Progenitor cell of endocrine pancreas (in vitro differentiated cells): ENCODE results near the gene ADAP1. TPM values are rescaled to one million over a fixed set of nuclear protein-coding genes. Genes with fewer than 3 reads are reported as not detected.

Experiments
- DNase-seq: peaks from one replicate; pipeline ENCODE4 v3.0.0; 2021; ENCODE audit warnings: low spot score; ENCODE audit not compliant: unreplicated experiment
- H3K27ac Mint-ChIP-seq: 2 replicates; pipeline ENCODE4 v1.8.0; 2021; ENCODE audit warnings: mild to moderate bottlenecking, moderate library complexity, mixed read lengths
- H3K27me3 Mint-ChIP-seq: 2 replicates; pipeline ENCODE4 v1.8.0; 2021; ENCODE audit warnings: mixed read lengths
- H3K36me3 Mint-ChIP-seq: 2 replicates; pipeline ENCODE4 v1.8.0; 2022; ENCODE audit warnings: mixed read lengths; ENCODE audit not compliant: insufficient read depth
- H3K4me1 Mint-ChIP-seq: 2 replicates; pipeline ENCODE4 v1.8.0; 2021; ENCODE audit warnings: low read depth, mixed read lengths
- H3K4me3 Mint-ChIP-seq: 2 replicates; pipeline ENCODE4 v1.8.0; 2021; ENCODE audit warnings: low read depth, mild to moderate bottlenecking, moderate library complexity, mixed read lengths
- H3K9me3 Mint-ChIP-seq: 2 replicates; pipeline ENCODE4 v1.8.0; 2021; ENCODE audit warnings: low read depth, mixed read lengths
- total RNA-seq: library from RNA; stranded (reverse); gene quantifications from 2 replicates; pipeline ENCODE4 v1.2.1, GENCODE V29; 2021
- TF ChIP-seq, protein P1 (sequence below): fragments of 200-600 bp; sonication (generic); IDR thresholded peaks from one replicate; pipeline ENCODE4 v1.5.0; 2021; ENCODE audit warnings: antibody characterized with exemption, mild to moderate bottlenecking; ENCODE audit not compliant: unreplicated experiment

ADAP1 gene
- total RNA-seq, 1 donor from 2014 or later: 10.3 TPM

DNA sequence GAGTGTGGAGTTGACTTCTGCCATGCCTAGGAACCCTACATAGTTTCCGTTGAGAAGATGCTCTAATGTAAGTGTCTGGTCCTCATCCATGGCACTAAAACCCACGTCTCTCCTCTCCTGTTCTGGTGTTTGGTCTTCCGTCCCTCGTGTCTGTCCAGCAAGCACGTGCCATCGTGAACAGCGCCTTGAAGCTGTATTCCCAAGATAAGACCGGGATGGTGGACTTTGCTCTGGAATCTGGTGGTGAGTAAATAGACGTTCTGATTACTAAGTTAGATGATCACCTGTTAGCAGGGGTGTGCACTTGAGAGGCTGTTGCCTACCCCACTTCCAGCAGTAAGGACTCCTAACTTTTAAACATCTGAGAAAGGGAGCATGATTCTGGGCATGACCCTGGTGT, 93.3 kb downstream of the ADAP1 start:
- Mint-ChIP-seq H3K27me3 (no peaks in the 10 kb centered on the region), H3K9me3 (peaks cover 3% of the 10 kb centered on the region), H3K4me1 (peaks cover 5% of the 10 kb centered on the region), H3K4me3 (no peak overlapping the region), H3K27ac (no peak overlapping the region), H3K36me3 (peaks cover 53% of the 10 kb centered on the region)
- no peak for DNase-seq
- TF ChIP-seq, protein P1, sequence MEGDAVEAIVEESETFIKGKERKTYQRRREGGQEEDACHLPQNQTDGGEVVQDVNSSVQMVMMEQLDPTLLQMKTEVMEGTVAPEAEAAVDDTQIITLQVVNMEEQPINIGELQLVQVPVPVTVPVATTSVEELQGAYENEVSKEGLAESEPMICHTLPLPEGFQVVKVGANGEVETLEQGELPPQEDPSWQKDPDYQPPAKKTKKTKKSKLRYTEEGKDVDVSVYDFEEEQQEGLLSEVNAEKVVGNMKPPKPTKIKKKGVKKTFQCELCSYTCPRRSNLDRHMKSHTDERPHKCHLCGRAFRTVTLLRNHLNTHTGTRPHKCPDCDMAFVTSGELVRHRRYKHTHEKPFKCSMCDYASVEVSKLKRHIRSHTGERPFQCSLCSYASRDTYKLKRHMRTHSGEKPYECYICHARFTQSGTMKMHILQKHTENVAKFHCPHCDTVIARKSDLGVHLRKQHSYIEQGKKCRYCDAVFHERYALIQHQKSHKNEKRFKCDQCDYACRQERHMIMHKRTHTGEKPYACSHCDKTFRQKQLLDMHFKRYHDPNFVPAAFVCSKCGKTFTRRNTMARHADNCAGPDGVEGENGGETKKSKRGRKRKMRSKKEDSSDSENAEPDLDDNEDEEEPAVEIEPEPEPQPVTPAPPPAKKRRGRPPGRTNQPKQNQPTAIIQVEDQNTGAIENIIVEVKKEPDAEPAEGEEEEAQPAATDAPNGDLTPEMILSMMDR: no peak

DNA sequence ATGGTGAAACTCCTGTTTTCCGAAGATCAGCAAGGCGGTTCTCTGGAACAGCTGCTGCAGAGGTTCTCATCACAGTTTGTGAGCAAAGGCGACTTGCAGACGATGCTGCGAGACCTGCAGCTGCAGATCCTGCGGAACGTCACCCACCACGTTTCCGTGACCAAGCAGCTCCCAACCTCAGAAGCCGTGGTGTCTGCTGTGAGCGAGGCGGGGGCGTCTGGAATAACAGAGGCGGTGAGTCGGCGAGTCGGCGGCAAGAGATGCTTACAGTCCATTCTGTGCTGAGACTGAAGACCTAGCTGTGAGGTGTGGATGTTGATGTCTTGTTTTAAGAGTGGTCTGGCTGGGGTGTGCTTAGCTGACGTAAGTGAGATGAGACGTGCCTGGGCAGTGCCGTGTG, 94.3 kb downstream of the ADAP1 start:
- H3K4me1 Mint-ChIP-seq: peaks cover 5% of the 10 kb centered on the region
- H3K27me3 Mint-ChIP-seq: no peaks in the 10 kb centered on the region
- TF ChIP-seq, protein P1: no peak
- no peak overlapping the region for H3K27ac Mint-ChIP-seq
- DNase-seq: no peak
- H3K9me3 Mint-ChIP-seq: peaks cover 3% of the 10 kb centered on the region
- no peak overlapping the region for H3K4me3 Mint-ChIP-seq
- H3K36me3 Mint-ChIP-seq: peaks cover 52% of the 10 kb centered on the region

DNA sequence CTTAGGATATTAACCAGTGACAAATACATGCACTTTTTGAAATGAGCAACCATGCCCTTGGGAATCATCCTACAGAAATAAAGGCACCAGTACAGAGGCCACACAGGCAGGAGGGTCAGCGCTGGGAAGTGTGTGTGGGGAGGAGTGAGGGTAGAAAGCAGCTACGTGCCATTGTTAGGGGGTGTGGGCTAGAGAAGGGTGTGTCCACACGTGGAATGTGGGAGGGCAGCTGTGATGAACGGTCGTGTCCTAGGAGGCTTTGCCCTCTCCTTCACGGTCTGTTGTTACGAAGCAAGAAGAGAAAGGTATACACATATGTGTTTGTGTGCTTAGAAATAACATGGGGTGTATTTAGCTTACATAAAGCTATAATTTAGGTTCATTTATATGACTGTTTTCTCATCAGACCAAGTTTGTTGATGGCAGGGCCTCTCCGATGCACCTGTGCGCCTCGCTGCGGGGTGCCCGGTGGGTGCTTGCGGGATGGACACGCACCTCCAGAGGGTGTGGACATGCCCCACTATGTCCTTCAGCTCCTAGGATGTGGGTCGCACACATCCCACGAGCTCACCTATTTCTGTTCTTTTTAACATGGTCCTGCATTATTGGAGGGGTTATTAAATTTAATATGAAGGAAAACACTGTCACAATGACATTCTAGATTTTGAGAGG, 95.0 kb downstream of the ADAP1 start:
- peaks cover 3% of the 10 kb centered on the region for H3K9me3 Mint-ChIP-seq
- no peak overlapping the region for H3K27ac Mint-ChIP-seq
- H3K27me3 Mint-ChIP-seq: no peaks in the 10 kb centered on the region
- TF ChIP-seq, protein P1: no peak
- peaks cover 5% of the 10 kb centered on the region for H3K4me1 Mint-ChIP-seq
- no peak overlapping the region for H3K4me3 Mint-ChIP-seq
- peaks cover 49% of the 10 kb centered on the region for H3K36me3 Mint-ChIP-seq
- DNase-seq: no peak

DNA sequence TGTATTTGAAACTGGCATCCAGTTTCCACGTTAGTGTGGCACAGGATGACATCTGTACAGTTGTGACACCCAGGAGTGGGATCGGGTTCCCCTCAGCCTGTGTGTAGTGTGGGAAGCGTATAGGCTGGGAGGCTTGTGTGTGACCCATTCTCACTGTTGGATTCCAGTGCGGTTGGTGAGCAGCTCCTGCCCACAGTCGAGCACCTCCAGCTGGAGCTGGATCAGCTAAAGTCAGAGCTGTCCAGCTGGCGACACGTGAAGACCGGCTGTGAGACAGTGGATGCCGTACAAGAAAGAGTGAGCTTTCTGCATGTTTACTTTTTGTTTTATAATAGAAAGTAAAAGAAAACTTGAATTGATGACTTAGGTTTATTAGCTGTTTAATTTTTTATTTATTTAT, 96.8 kb downstream of the ADAP1 start:
- Mint-ChIP-seq H3K27ac (no peak overlapping the region), H3K27me3 (no peaks in the 10 kb centered on the region), H3K36me3 (peaks cover 49% of the 10 kb centered on the region), H3K4me3 (no peak overlapping the region), H3K4me1 (peaks cover 5% of the 10 kb centered on the region), H3K9me3 (peaks cover 3% of the 10 kb centered on the region)
- no peak for DNase-seq
- TF ChIP-seq, protein P1: no peak

DNA sequence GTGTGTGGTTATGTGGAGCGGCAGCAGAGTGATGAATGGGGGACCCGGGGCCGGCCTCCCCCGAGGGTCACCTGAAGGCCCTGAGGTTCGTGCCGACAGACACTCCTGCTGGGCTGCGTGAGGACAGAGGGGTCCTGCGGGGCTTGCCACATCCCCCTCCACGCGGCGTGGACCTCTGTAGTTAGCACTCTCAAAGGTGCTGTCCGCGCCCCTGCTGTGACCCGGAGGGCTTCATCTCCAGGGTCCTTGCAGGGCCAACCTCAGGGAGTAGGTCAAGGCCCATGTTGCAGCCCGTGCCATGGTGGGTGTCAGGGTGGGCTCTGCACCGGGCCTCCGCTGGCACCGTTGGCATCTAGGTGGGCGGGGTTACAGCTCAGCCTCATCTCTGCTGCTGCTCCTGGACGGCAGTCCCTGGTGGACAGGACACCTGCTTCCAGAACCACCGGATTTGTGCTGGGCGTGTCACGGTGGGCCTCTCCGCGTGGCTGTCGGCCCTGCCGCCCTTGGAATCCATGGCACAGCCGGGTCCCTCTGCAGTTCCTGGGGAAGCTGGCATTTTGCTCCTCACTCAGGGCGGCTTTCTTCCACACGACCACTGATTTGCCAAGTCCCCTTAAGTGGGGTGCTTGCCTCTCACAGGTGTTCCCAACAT, 97.9 kb downstream of the ADAP1 start:
- H3K36me3 Mint-ChIP-seq: peaks cover 45% of the 10 kb centered on the region
- no peaks in the 10 kb centered on the region for H3K27me3 Mint-ChIP-seq
- H3K9me3 Mint-ChIP-seq: peaks cover 3% of the 10 kb centered on the region
- TF ChIP-seq, protein P1: no peak
- no peak overlapping the region for H3K27ac Mint-ChIP-seq
- DNase-seq: no peak
- H3K4me1 Mint-ChIP-seq: peaks cover 4% of the 10 kb centered on the region
- no peak overlapping the region for H3K4me3 Mint-ChIP-seq
